ENCODE measurements around the gene KPNA4.
"Not testable (repeated sequence)": the region's sequence is repeated elsewhere in the genome, so short reads cannot be mapped to it uniquely, and the experiment has no call there.

Gene KPNA4

GRCh38 chr3:160565442-160566403 lies at the start of gene KPNA4:
KPNA4 (minus strand) TSS chr3:160565571; CDS start chr3:160565282, 289 bp downstream.
- DNase-seq = peak; percentile 96

GRCh38 chr3:160613661-160614060 lies 48.3 kb upstream of the KPNA4 start:
- no peak for DNase-seq

GRCh38 chr3:160612386-160613075 lies 47.2 kb upstream of the KPNA4 start:
- DNase-seq = no peak

GRCh38 chr3:160611141-160611540 lies 45.8 kb upstream of the KPNA4 start:
- DNase-seq = no peak

- no peak for DNase-seq
These were observed 43.5 kb upstream of the KPNA4 start for GRCh38 chr3:160608870-160609269.

GRCh38 chr3:160607826-160608225 lies 42.5 kb upstream of the KPNA4 start:
- no peak for DNase-seq

GRCh38 chr3:160605315-160605714 lies 39.9 kb upstream of the KPNA4 start:
- no peak for DNase-seq

- DNase-seq = not testable (repeated sequence)
These were observed 38.5 kb upstream of the KPNA4 start for GRCh38 chr3:160603845-160604244.

- DNase-seq = no peak
These were observed 36.9 kb upstream of the KPNA4 start for GRCh38 chr3:160602259-160602658.

GRCh38 chr3:160601288-160601687 lies 35.9 kb upstream of the KPNA4 start:
- no peak for DNase-seq

GRCh38 chr3:160598865-160599264 lies 33.5 kb upstream of the KPNA4 start:
- DNase-seq = no peak

- no peak for DNase-seq
These were observed 22.7 kb upstream of the KPNA4 start for GRCh38 chr3:160588023-160588422.

- DNase-seq = no peak
These were observed 21.7 kb upstream of the KPNA4 start for GRCh38 chr3:160587105-160587504.

- DNase-seq = no peak
These were observed 21.3 kb upstream of the KPNA4 start for GRCh38 chr3:160586679-160587078.

- DNase-seq = no peak
These were observed 18.1 kb upstream of the KPNA4 start for GRCh38 chr3:160583451-160583850.

GRCh38 chr3:160580938-160581337 lies 15.6 kb upstream of the KPNA4 start:
- DNase-seq = no peak

- DNase-seq = no peak
These were observed 12.3 kb upstream of the KPNA4 start for GRCh38 chr3:160577556-160578195.

- no peak for DNase-seq
These were observed 11.7 kb upstream of the KPNA4 start for GRCh38 chr3:160577093-160577492.

GRCh38 chr3:160576621-160577020 lies 11.2 kb upstream of the KPNA4 start:
- DNase-seq = no peak

GRCh38 chr3:160575589-160575988 lies 10.2 kb upstream of the KPNA4 start:
- DNase-seq = no peak

GRCh38 chr3:160574636-160575035 lies 9.3 kb upstream of the KPNA4 start:
- DNase-seq = no peak

- DNase-seq = not testable (repeated sequence)
These were observed 8.7 kb upstream of the KPNA4 start for GRCh38 chr3:160573955-160574525.

All from activated CD4-positive, alpha-beta T cell treated with anti-CD3 and anti-CD28 coated beads for 1 hour (primary cell).